Measurements from ENCODE around the gene MBIP.

- TF ChIP-seq CTCF (IDR thresholded peaks at IDR 0.05) (no peak), POLR2A (IDR thresholded peaks at IDR 0.05) (no peak)
These were observed 17.6 kb downstream of the MBIP start for GRCh38 chr14:36302823-36303222.

Data from right lobe of liver (tissue), 4 donors.